K562 (cell line): ENCODE results near the gene ANKMY1.

Source experiments
- ETS2 ChIP-seq: IDR thresholded peaks from 2 replicates; pipeline ENCODE4 v1.6.1; 2016; ENCODE audit warnings: borderline replicate concordance, missing genetic modification characterization, mild to moderate bottlenecking, moderate library complexity, missing compliant biosample characterization; ENCODE audit not compliant: poor library complexity, severe bottlenecking
- POLR2A ChIP-seq: fragments of 450-650 bp; conservative IDR thresholded peaks from 2 replicates; pipeline ENCODE4 v1.6.1; 2016
- RFX5 ChIP-seq: IDR thresholded peaks from 2 replicates; pipeline ENCODE4 v1.6.1; 2011; ENCODE audit warnings: low read depth, mild to moderate bottlenecking, improper control_type of control experiment, low read length
- TF ChIP-seq, protein P1 (sequence below): fragments of 250-450 bp; sonication (Bioruptor Pico); IDR thresholded peaks from 2 replicates; pipeline ENCODE4 v1.8.0; 2022; ENCODE audit warnings: moderate library complexity, mild to moderate bottlenecking, inconsistent platforms
- TF ChIP-seq, protein P2 (sequence below), 3 experiments: IDR thresholded peaks in 2 of 3; conservative IDR thresholded peaks in 1 of 3; 2 replicates each; pipeline ENCODE4 v1.5.1; 2011 to 2012; ENCODE audit warnings: low read length in 3 of 3, mild to moderate bottlenecking in 3 of 3, control low read depth in 2 of 3, improper control_type of control experiment in 1 of 3, inconsistent platforms in 1 of 3, low read depth in 1 of 3, mixed read lengths in 1 of 3, moderate library complexity in 1 of 3; ENCODE audit not compliant: insufficient read depth in 2 of 3

DNA sequence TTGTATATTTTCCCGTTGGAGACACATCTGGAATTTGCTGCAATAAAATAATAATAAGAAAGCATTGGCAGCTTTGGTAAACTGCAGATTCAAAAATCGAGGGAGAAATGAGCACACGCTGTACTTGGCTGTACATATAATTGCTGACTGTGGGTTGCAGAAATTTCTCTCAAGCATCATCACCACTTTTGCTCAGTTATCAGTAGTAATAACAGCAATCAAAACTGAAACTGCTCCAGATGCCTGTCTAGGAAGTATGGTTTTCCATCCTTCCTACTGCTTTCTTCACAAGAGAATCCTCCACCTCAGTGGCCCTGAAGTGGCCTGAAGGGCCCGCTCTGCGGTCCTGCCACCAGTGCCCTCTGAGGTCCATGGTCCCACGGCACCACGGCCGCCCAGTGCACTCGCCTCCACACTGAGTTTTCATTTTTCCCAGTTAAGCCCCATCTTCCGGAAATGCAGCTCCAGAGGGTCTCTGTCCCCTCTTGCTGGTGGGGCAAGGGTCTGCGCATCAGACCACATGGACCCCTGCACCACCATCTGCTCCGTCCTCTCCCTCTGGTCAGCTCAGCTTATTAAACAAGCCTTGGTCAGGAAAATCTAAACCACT is 6.3 kb upstream of the ANKMY1 start:
- TF ChIP-seq POLR2A (no peak), RFX5 (no peak), ETS2 (tag) (no peak)
- TF ChIP-seq, protein P1, sequence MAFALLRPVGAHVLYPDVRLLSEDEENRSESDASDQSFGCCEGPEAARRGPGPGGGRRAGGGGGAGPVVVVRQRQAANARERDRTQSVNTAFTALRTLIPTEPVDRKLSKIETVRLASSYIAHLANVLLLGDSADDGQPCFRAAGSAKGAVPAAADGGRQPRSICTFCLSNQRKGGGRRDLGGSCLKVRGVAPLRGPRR, result no peak
- TF ChIP-seq, protein P2, sequence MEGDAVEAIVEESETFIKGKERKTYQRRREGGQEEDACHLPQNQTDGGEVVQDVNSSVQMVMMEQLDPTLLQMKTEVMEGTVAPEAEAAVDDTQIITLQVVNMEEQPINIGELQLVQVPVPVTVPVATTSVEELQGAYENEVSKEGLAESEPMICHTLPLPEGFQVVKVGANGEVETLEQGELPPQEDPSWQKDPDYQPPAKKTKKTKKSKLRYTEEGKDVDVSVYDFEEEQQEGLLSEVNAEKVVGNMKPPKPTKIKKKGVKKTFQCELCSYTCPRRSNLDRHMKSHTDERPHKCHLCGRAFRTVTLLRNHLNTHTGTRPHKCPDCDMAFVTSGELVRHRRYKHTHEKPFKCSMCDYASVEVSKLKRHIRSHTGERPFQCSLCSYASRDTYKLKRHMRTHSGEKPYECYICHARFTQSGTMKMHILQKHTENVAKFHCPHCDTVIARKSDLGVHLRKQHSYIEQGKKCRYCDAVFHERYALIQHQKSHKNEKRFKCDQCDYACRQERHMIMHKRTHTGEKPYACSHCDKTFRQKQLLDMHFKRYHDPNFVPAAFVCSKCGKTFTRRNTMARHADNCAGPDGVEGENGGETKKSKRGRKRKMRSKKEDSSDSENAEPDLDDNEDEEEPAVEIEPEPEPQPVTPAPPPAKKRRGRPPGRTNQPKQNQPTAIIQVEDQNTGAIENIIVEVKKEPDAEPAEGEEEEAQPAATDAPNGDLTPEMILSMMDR (IDR thresholded peaks at IDR 0.05 in 2 of 3, conservative IDR thresholded peaks at IDR 0.05 in 1 of 3; ENCODE audit: insufficient read depth in 2 of 3, low read depth in 1 of 3, low read length in 3 of 3), result no peak
